Smooth muscle cell of the pulmonary artery (primary cell): ENCODE measurements around the gene LY6G5C. TPM values are rescaled to one million over a fixed set of nuclear protein-coding genes. Genes with fewer than 3 reads are reported as not detected.

Source experiments
- total RNA-seq: library from RNA; depleted of rRNA; stranded (reverse); fragments of >200 nt; gene quantifications from 2 replicates; pipeline ENCODE4 v1.2.3, GENCODE V29; 2014

Gene LY6G5C
- total RNA-seq, 1 donor from 2014 or later: 0.85 TPM

Other genes starting within 250 kb of the LY6G5C start
- 14.8 and 15.8 TPM in 2 replicates for gene MICB, start 182.9 kb downstream of the LY6G5C start, total RNA-seq
- gene MCCD1, start 152.1 kb downstream of the LY6G5C start, total RNA-seq: not detected in 2 replicates
- 221 and 228 TPM in 2 replicates for gene DDX39B, start 139.1 kb downstream of the LY6G5C start, total RNA-seq
- gene ATP6V1G2, start 134.5 kb downstream of the LY6G5C start, total RNA-seq: 1.5 and 4.3 TPM in 2 replicates
- gene NFKBIL1, start 133.5 kb downstream of the LY6G5C start, total RNA-seq: 22.7 and 27.5 TPM in 2 replicates
- not detected in 2 replicates for gene LTA, start 108.8 kb downstream of the LY6G5C start, total RNA-seq
- not detected in 2 replicates for gene TNF, start 105.5 kb downstream of the LY6G5C start, total RNA-seq
- not detected in 2 replicates for gene LTB, start 98.6 kb downstream of the LY6G5C start, total RNA-seq
- 0.23 TPM in 1 of 2 replicates, not detected in the other for gene LST1, start 94.8 kb downstream of the LY6G5C start, total RNA-seq
- gene NCR3, start 88.1 kb downstream of the LY6G5C start, total RNA-seq: not detected in 2 replicates
- gene AIF1, start 65.8 kb downstream of the LY6G5C start, total RNA-seq: not detected in 2 replicates
- gene PRRC2A, start 60.4 kb downstream of the LY6G5C start, total RNA-seq: 61.8 and 76.9 TPM in 2 replicates
- 194 and 208 TPM in 2 replicates for gene BAG6, start 28.4 kb downstream of the LY6G5C start, total RNA-seq
- gene APOM, start 25.2 kb downstream of the LY6G5C start, total RNA-seq: 1.0 and 1.6 TPM in 2 replicates
- 20.9 and 23.3 TPM in 2 replicates for gene C6orf47, start 20.3 kb downstream of the LY6G5C start, total RNA-seq
- 9.7 and 14.1 TPM in 2 replicates for gene GPANK1, start 16.1 kb downstream of the LY6G5C start, total RNA-seq
- gene CSNK2B, start 15.0 kb downstream of the LY6G5C start, total RNA-seq: 75.1 and 82.0 TPM in 2 replicates
- 1.9 and 4.0 TPM in 2 replicates for gene LY6G5B, start 11.1 kb downstream of the LY6G5C start, total RNA-seq
- gene ABHD16A, start 22.3 kb upstream of the LY6G5C start, total RNA-seq: 47.6 and 50.4 TPM in 2 replicates
- not detected in 2 replicates for gene LY6G6F, start 25.8 kb upstream of the LY6G5C start, total RNA-seq
- gene LY6G6D, start 34.3 kb upstream of the LY6G5C start, total RNA-seq: not detected in 2 replicates
- not detected in 2 replicates for gene LY6G6C, start 40.7 kb upstream of the LY6G5C start, total RNA-seq
- not detected in 2 replicates for gene MPIG6B, start 42.3 kb upstream of the LY6G5C start, total RNA-seq
- gene DDAH2, start 48.2 kb upstream of the LY6G5C start, total RNA-seq: 66.1 and 86.1 TPM in 2 replicates
- 417 and 463 TPM in 2 replicates for gene CLIC1, start 55.5 kb upstream of the LY6G5C start, total RNA-seq
- gene MSH5, start 58.9 kb upstream of the LY6G5C start, total RNA-seq: 3.8 and 6.6 TPM in 2 replicates
- gene SAPCD1, start 81.6 kb upstream of the LY6G5C start, total RNA-seq: 0.78 and 0.79 TPM in 2 replicates
- gene VWA7, start 96.3 kb upstream of the LY6G5C start, total RNA-seq: 0.26 and 0.46 TPM in 2 replicates
- gene VARS1, start 114.7 kb upstream of the LY6G5C start, total RNA-seq: 50.8 and 109 TPM in 2 replicates
- 16.7 and 16.9 TPM in 2 replicates for gene LSM2, start 125.9 kb upstream of the LY6G5C start, total RNA-seq
- gene HSPA1L, start 134.2 kb upstream of the LY6G5C start, total RNA-seq: 1.9 and 2.2 TPM in 2 replicates
- gene HSPA1A, start 134.5 kb upstream of the LY6G5C start, total RNA-seq: 133 and 166 TPM in 2 replicates
- gene HSPA1B, start 146.7 kb upstream of the LY6G5C start, total RNA-seq: 113 and 154 TPM in 2 replicates
- 75.7 and 102 TPM in 2 replicates for gene NEU1, start 181.8 kb upstream of the LY6G5C start, total RNA-seq
- gene SLC44A4, start 197.9 kb upstream of the LY6G5C start, total RNA-seq: 0.20 TPM in 1 of 2 replicates, not detected in the other
- gene EHMT2, start 216.6 kb upstream of the LY6G5C start, total RNA-seq: 57.3 and 69.7 TPM in 2 replicates
- gene ZBTB12, start 221.0 kb upstream of the LY6G5C start, total RNA-seq: 7.6 and 9.8 TPM in 2 replicates
- gene C2, start 246.7 kb upstream of the LY6G5C start, total RNA-seq: 1.7 and 4.7 TPM in 2 replicates